ENCODE data around the gene RPL4. TPM values are rescaled to one million over a fixed set of nuclear protein-coding genes. Genes with fewer than 3 reads are reported as not detected.
"Not testable (repeated sequence)": the region's sequence is repeated elsewhere in the genome, so short reads cannot be mapped to it uniquely, and the experiment has no call there.

The RPL4 gene
- total RNA-seq, 2 experiments from 2014 or later = 4,316 to 5,381 TPM

GRCh38 chr15:66472176-66472999, 32.3 kb downstream of the RPL4 start:
- intact Hi-C loops (cut with micrococcal nuclease; ENCODE audit: unreplicated experiment) = no loop called here

GRCh38 chr15:66470825-66471224, 33.8 kb downstream of the RPL4 start:
- CTCF ChIA-PET (ENCODE audit: unreplicated experiment); H3K79me2 ChIP-seq (ENCODE audit: insufficient read depth, low read depth, low read length); H3K4me3 ChIP-seq (ENCODE audit: low read depth, low read length, poor library complexity, severe bottlenecking); intact Hi-C loops (cut with micrococcal nuclease; ENCODE audit: unreplicated experiment); H4K20me1 ChIP-seq (ENCODE audit: insufficient read depth, low read length); H3K4me1 ChIP-seq (ENCODE audit: insufficient read depth, low read length, poor library complexity, severe bottlenecking); DNase-seq (ENCODE audit: low spot score); H3K27ac ChIP-seq (ENCODE audit: low read depth, low read length, poor library complexity, severe bottlenecking); BruUV-seq (replicated peaks); H2AFZ ChIP-seq (ENCODE audit: low read length); H3K4me2 ChIP-seq (ENCODE audit: low read length); H3K9me3 ChIP-seq (ENCODE audit: low read length); H3K9me2 ChIP-seq (ENCODE audit: insufficient read depth, low read length): not testable (repeated sequence)
- POLR2A ChIA-PET = interaction anchor here (0.6 to 0.7 kb wide), 2 partner anchors 202 to 1179 kb away, joined by 3 read pairs; no protein-coding TSS in a partner anchor
- peaks cover 32% of the 10 kb centered on the region for H3K36me3 ChIP-seq (ENCODE audit: insufficient read depth, low read length)

More at GRCh38 chr15:66472176-66472999, 32.3 kb downstream of the RPL4 start:
- Histone ChIP-seq H2AFZ (ENCODE audit: low read length) (no peak overlapping the region), H3K79me2 (ENCODE audit: insufficient read depth, low read depth, low read length) (no peaks in the 10 kb centered on the region), H4K20me1 (ENCODE audit: insufficient read depth, low read length) (no peaks in the 10 kb centered on the region), H3K36me3 (ENCODE audit: insufficient read depth, low read length) (peaks cover 17% of the 10 kb centered on the region), H3K9me3 (ENCODE audit: low read length) (no peaks in the 10 kb centered on the region), H3K4me1 (ENCODE audit: insufficient read depth, low read length, poor library complexity, severe bottlenecking) (no peaks in the 10 kb centered on the region), H3K9me2 (ENCODE audit: insufficient read depth, low read length) (no peaks in the 10 kb centered on the region), H3K27ac (ENCODE audit: low read depth, low read length, poor library complexity, severe bottlenecking) (no peak overlapping the region), H3K4me2 (ENCODE audit: low read length) (no peak overlapping the region), H3K4me3 (ENCODE audit: low read depth, low read length, poor library complexity, severe bottlenecking) (no peak overlapping the region)
- DNase-seq (ENCODE audit: low spot score) = no peak
- no peak for TF ChIP-seq CTCF (conservative IDR thresholded peaks at IDR 0.05; ENCODE audit: low read length)
- TF ChIP-seq EZH2phosphoT487 (IDR thresholded peaks at IDR 0.05; ENCODE audit: borderline replicate concordance, low read depth, low read length) = no peak
- CTCF ChIA-PET (ENCODE audit: unreplicated experiment) = no interaction called here
- BruUV-seq (replicated peaks) = no TSS peak
- POLR2A ChIA-PET = interaction anchor here (0.6 to 1.5 kb wide), 7 partner anchors 9 to 142 kb away, joined by 3 to 7 read pairs (median 4); partner anchors contain the start of gene MAP2K1

- H2AFZ ChIP-seq (ENCODE audit: low read length); H3K9me3 ChIP-seq (ENCODE audit: low read length); DNase-seq (ENCODE audit: low spot score); H3K9me2 ChIP-seq (ENCODE audit: insufficient read depth, low read length); H4K20me1 ChIP-seq (ENCODE audit: insufficient read depth, low read length); H3K4me2 ChIP-seq (ENCODE audit: low read length); H3K27ac ChIP-seq (ENCODE audit: low read depth, low read length, poor library complexity, severe bottlenecking); H3K4me1 ChIP-seq (ENCODE audit: insufficient read depth, low read length, poor library complexity, severe bottlenecking); H3K4me3 ChIP-seq (ENCODE audit: low read depth, low read length, poor library complexity, severe bottlenecking); H3K79me2 ChIP-seq (ENCODE audit: insufficient read depth, low read depth, low read length); intact Hi-C loops (cut with micrococcal nuclease; ENCODE audit: unreplicated experiment); BruUV-seq (replicated peaks): not testable (repeated sequence)
- POLR2A ChIA-PET = interaction anchor here (1.0 to 1.2 kb wide), 2 partner anchors 10 to 34 kb away, joined by 3 read pairs; no protein-coding TSS in a partner anchor
- CTCF ChIA-PET (ENCODE audit: unreplicated experiment) = interaction anchor here (0.9 kb wide), 1 partner anchor 9 kb away, joined by 3 read pairs; no protein-coding TSS in a partner anchor
- H3K36me3 ChIP-seq (ENCODE audit: insufficient read depth, low read length) = peaks cover 59% of the 10 kb centered on the region
Observed at GRCh38 chr15:66467162-66468040, 37.3 kb downstream of the RPL4 start.

DNA sequence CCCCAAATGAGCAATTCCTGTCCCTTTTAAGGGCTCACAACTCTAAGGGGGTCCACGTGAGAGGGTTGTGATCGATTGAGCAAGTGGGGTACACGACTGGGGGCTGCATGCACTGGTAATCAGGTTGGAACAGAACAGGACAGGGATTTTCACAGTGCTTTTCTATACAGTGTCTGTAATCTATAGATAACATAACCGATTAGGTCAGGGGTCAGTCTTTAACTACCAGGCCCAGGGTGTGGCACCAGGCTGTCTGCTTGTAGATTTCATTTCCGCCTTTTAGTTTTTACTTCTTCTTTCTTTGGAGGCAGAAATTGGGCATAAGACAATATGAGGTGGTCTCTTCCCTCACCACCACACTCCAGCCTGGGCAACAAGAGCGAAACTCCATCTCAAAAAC, 39.4 kb downstream of the RPL4 start:
- POLR2A ChIA-PET = interaction anchor here (0.6 kb wide), 1 partner anchor 10 kb away, joined by 3 read pairs; no protein-coding TSS in a partner anchor
- H3K4me1 ChIP-seq (ENCODE audit: insufficient read depth, low read length, poor library complexity, severe bottlenecking); intact Hi-C loops (cut with micrococcal nuclease; ENCODE audit: unreplicated experiment): not testable (repeated sequence)

More for the DNA sequence above, 39.4 kb downstream of the RPL4 start:
- H3K9me2 ChIP-seq (ENCODE audit: insufficient read depth, low read length); DNase-seq (ENCODE audit: low spot score); H2AFZ ChIP-seq (ENCODE audit: low read length); H3K9me3 ChIP-seq (ENCODE audit: low read length); H4K20me1 ChIP-seq (ENCODE audit: insufficient read depth, low read length); CTCF ChIA-PET (ENCODE audit: unreplicated experiment); H3K79me2 ChIP-seq (ENCODE audit: insufficient read depth, low read depth, low read length); BruUV-seq (replicated peaks); H3K4me2 ChIP-seq (ENCODE audit: low read length); H3K27ac ChIP-seq (ENCODE audit: low read depth, low read length, poor library complexity, severe bottlenecking); H3K4me3 ChIP-seq (ENCODE audit: low read depth, low read length, poor library complexity, severe bottlenecking): not testable (repeated sequence)
- peaks cover 63% of the 10 kb centered on the region for H3K36me3 ChIP-seq (ENCODE audit: insufficient read depth, low read length)
